HG03097 (cell line): Measurements from ENCODE around the gene CYP2B6.
"Not testable (repeated sequence)": the region's sequence is repeated elsewhere in the genome, so short reads cannot be mapped to it uniquely, and the experiment has no call there.

Experiments
- ATAC-seq: cut with Tn5 transposase; IDR thresholded peaks from one replicate; pipeline ENCODE4 v1.9.1; 2021; ENCODE audit not compliant: unreplicated experiment, low FRiP score

Gene CYP2B6

DNA sequence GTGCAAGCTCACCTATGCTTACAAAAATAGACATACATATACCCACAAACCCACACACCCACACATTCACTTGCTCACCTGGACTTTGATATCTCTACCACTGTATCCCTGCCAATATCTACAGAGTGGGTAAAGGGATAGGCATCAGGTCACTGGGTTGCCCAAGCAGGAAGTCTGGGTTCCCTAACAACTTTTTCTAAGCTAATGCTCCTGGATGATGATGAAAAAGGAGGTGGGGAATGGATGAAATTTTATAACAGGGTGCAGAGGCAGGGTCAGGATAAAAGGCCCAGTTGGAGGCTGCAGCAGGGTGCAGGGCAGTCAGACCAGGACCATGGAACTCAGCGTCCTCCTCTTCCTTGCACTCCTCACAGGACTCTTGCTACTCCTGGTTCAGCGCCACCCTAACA, at the start of gene CYP2B6:
TSS of gene CYP2B6 (plus strand) at position 311 of the 410 bp plus-strand sequence. CDS start at position 335, 24 bp downstream.
- no peak for ATAC-seq

DNA sequence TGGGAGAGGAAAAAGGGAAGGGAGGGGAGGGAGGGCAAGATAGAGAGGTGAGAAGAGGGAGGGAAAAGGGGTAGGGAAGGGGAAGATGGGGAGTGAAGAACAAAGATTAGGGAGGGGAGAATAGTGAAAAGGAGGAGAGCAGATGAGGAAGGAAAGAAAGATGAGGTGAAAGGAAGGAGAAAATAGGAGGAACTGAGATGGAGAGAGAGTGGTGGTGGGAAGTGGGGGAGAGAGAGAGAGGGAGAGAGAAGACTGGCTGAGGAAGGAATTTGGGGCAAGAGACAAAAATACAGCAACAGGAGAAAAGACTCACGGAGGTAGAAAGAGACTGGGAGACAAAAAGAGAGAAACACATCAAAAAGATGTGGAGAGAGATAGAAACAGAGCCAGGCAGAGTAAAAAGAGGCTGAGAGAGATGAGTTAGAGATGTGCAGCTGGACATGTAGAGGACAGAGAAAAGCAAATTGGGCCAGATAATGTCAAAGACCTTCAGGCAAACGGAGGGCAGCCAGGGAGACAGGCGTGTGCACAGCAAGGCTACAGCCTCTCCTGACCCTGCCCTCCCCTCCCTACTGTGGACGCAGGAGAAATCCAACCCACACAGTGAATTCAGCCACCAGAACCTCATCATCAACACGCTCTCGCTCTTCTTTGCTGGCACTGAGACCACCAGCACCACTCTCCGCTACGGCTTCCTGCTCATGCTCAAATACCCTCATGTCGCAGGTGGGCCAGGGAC, 49.4 kb upstream of the CYP2B6 start:
- no peak for ATAC-seq

DNA sequence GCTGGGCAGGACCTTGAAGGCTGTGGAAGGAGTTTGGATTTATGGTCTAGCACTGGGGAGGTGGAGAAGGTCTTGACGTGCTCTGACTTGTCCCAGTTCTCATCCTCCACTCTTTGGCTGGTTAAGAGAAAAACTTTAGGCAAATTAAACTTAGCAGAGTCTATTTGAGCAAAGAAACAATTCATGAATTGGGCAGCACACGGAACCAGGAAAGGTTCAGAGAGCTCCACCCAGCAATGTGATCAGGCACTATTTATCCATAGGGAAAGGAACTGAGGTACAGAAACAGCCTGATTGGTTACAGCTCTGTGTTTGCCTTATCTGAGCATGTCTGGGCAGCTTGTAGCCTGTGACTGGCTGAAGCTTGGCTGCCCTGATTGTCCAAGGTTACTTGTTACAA, 45.4 kb upstream of the CYP2B6 start:
- no peak for ATAC-seq

DNA sequence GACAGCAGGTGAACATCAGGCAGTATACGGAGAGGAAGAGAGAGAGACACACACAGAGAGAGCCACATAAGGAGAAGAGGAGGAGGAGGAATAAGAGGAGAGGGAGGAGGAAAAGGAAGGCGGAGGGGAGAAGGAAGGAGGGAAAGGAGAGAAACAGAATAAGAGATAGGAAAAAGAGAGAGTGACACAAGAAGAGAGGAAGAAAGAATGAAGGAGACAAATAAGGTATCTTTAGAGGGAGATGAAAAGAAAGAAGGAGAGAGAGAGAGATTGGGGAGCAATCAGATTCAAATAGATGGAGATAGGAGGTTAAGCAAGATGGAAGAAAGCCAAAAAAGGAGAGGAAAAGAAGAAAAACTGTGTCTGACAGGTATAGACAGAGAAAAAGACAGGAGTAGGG, 44.0 kb upstream of the CYP2B6 start:
- ATAC-seq, result no peak

DNA sequence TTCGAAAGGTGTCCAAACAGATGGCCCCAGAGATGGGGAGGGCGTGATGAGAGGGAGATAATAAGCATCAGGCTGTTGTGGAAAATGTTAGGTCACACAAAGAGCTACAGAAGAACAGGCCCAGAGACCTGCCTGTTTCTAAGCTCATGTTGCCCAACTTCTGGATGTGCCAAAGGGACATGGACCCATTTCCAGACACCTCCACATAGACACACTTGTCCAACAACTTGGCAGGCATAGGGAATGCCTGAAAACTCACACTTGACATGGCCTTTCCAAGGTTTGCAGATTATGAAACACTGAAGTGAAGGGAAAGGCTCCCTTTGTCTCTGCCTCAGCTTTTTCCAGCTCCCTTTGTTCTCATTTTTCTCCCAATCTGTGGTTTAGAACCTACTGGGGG, 43.5 kb upstream of the CYP2B6 start:
- ATAC-seq, result no peak

DNA sequence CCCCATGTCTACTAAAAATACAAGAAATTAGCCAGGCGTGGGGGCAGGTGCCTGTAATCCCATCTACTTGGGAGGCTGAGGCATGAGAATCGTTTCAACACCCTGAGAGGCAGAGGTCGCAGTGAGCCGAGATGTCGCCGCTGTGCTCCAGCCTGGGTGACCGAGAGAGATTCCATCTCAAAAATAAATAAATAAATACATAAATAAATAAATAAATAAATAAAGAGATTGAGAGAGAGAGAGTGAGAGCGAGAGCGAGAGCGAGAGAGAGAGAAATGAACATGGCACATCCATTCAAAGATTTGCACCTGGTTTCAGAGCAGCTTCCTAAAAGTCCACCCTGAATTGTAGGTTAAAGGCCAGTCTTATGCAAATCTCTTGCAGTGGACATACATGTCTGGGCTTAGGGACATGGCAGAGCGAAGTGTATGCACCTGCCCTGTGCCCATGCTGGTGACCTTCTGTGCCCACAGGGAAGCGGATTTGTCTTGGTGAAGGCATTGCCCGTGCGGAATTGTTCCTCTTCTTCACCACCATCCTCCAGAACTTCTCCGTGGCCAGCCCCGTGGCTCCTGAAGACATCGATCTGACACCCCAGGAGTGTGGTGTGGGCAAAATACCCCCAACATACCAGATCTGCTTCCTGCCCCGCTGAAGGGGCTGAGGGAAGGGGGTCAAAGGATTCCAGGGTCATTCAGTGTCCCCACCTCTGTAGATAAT, 42.3 kb upstream of the CYP2B6 start:
- ATAC-seq, result no peak

DNA sequence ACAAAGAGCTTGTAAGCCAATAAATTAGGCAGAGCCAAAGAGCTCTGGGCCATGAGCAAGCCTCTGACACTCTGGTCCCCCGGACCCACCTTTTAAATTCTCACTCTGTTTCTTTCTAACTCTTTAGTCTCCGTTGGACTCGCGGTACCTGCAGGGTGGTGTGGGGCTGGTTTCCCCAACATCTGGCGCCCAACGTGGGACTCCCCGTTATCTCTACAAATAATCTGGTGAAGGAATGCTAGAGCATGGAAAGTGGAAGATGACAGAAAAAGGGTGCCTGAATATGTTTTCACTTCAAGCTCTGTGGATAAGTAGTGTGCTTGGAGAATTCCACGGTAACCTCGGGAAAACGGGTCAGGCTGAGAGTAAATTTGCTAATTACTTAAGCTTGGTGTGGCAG, 36.5 kb upstream of the CYP2B6 start:
- ATAC-seq, result no peak

DNA sequence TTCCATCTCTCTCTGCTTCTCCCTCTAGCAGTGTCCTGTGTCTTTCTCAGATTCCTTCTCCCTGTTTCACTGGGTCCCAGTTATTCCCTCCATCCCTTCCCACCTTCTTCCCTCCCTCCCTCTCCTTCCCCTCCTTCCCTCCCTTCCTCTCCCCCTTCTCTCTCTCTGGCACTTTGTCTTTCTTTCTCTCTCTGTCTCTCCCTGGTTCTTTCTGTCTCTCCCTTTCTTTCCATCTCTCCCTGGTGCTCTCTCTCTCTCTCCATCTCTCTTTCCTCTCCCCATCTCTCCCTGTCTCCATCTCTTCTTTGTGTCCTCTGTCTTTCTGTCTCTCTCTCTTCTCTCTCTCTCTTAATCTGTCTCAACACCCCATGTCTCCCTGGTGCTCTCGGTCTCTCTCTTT, 31.7 kb upstream of the CYP2B6 start:
- no peak for ATAC-seq

DNA sequence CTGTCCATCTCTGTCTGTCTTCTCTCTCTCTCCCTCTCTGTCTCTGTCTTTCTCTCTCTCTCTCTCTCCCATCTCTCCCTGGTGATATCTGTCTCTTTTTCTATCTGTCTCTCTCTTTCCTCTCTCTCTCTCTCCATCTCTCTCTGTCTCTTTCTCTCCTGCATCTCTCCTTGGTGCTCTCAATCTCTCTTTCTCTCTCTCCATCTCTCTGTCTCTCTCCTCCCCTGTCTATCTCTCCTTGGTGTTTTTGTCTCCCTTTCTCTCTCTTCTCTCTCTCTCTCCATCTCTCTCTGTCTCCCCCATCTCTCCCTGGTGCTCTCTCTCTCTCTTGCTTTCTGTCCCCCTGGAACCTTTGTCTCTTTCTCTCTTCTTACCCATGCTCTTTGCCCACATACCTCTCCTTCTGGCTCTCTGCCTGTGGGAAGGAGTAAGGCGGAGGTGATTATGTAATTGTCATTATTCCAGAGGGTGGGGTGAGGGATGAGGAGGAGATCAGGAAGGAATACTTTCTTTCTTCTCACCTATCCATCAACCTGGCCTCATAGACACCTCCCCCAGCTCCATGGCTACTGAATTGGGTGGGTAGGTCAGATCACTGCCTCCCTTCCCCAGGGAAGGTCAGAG, 30.9 kb upstream of the CYP2B6 start:
- no peak for ATAC-seq

DNA sequence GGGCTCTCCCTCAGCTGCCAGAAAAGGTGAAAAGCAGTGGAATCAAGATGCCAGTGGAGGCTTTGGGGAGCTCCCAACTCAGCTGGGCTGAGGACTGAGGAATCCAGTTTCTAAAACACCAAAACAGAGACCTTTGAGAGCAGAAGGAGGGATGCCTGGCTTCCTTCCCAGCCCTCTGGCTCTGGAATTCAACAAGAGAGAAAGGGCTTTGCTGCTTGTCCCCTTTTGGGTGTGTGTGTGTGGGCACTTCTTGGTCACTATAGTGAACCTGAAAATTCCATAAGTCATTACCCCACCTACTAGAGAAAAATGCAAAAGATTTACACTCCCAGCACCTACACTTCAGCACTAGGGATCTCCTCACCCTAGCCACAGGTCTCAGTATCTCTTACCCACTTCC, 30.3 kb upstream of the CYP2B6 start:
- ATAC-seq, result no peak

DNA sequence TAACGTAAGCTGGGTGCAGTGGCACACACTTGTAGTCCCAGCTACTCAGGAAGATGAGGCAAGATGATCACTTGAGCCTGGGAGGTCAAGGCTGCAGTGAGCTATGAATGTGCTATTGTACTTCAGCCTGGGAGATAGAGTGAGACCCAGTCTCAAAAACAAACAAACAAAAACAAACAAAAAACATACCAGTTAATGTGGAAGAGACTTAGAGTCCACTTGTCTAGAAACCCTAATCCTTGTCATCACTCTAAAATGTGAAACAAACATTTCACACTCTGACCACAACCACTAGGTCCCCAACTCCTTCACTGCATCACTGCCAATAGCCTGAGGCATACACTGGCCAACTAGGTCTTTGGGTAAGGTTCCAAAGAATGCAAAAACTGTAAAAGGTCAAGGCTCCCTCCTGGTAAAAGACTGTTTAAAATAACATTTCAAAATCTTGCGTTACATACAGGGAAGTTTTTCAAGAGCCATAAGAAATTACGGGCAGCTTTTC, 28.6 kb upstream of the CYP2B6 start:
- no peak for ATAC-seq

DNA sequence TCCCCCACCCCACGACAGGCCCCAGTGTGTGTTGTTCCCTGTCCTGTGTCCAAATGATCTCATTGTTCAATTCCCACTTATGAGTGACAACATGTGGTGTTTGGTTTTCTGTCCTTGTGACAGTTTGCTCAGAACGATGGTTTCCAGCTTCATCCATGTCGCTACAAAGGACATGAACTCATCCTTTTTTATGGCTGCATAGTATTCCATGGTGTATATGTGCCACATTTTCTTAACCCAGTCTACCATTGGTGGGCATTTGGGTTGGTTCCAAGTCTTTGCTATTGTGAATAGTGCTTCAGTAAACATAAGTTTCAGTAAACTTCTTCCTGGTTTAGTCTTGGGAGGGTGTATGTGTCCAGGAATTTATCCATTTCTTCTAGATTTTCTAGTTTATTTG, 26.7 kb upstream of the CYP2B6 start:
- ATAC-seq, result not testable (repeated sequence)

DNA sequence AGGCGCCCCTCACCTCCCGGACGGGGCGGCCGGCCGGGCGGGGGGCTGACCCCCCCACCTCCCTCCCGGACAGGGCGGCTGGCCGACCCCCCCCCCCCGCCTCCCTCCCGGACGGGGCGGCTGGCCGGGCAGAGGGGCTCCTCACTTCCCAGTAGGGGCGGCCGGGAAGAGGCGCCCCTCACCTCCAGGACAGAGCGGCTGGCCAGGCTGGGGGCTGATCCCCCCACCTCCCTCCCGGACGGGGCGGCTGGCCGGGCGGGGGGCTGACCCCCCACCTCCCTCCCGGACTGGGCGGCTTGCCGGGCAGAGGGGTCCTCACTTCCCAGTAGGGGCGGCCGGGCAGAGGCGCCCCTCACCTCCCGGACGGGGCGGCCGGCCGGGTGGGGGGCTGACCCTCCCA, 25.7 kb upstream of the CYP2B6 start:
- not testable (repeated sequence) for ATAC-seq

DNA sequence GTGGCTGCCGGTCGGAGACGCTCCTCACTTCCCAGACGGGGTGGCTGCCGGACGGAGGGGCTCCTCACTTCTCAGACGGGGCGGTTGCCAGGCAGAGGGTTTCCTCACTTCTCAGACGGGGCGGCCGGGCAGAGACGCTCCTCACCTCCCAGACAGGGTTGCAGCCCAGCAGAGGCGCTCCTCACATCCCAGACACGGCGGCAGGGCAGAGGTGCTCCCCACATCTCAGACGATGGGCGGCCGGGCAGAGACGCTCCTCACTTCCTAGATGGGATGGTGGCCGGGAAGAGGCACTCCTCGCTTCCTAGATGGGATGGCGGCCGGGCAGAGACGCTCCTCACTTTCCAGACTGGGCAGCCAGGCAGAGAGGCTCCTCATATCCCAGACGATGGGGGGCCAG, 24.5 kb upstream of the CYP2B6 start:
- not testable (repeated sequence) for ATAC-seq

DNA sequence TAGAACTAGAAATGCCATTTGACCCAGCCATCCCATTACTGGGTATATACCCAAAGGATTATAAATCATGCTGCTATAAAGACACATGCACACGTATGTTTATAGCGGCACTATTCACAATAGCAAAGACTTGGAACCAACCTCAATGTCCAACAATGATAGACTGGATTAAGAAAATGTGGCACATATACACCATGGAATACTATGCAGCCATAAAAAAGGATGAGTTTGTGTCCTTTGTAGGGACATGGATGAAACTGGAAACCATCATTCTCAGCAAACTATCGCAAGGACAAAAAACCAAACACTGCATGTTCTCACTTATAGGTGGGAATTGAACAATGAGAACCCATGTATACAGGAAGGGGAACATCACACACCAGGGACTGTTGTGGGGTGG, 23.0 kb upstream of the CYP2B6 start:
- ATAC-seq, result not testable (repeated sequence)

DNA sequence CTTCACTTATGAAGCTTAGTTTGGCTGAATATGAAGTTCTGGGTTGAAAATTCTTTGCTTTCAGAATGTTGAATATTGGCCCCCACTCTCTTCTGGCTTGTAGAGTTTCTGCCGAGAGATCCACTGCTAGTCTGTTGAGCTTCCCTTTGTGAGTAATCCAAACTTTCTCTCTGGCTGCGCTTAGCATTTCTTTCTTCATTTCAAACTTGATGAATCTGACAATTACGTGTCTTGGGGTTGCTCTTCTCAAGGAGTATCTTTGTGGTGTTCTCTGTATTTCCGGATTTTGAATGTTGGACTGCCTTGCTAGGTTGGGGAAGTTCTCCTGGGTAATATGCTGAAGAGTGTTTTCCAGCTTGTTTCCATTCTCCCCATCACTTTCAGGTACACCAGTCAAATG, 21.4 kb upstream of the CYP2B6 start:
- ATAC-seq, result not testable (repeated sequence)

DNA sequence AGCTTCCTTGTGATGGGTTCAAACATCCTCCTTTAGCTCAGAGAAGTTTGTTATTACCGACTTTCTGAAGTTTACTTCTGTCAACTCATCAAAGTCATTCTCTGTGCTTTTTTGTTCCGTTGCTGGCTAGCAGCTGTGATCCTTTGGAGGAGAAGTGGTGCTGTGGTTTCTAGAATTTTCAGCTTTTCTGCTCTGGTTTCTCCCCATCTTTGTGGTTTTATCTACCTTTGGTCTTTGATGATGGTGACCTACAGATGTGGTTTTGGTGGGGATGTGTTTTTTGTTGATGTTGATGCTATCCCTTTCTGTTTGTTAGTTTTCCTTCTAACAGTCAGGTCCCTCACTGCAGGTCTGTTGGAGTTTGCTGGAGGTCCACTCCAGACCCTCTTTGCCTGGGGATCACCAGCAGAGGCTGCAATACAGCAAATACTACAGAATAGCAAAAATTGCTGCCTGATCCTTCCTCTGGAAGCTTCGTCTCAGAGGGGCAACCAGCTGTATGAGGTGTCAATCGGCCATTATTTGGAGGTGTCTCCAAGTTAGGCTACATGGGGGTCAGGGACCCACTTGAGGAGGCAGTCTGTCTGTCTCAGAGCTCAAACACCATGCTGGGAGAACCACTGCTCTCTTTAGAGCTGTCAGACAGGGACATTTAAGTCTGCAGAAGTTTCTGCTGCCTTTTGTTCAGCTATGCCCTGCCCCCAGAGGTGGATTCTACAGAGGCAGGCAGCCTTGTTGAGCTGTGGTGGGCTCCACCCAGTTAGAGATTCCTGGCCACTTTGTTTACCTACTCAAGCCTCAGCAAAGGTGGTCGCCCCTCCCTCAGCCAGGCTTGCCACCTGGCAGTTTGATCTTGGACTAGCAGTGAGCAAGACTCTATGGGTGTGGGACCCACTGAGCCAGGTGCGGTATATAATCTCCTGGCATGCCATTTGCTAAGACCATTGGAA, 20.4 kb upstream of the CYP2B6 start:
- ATAC-seq, result not testable (repeated sequence)

DNA sequence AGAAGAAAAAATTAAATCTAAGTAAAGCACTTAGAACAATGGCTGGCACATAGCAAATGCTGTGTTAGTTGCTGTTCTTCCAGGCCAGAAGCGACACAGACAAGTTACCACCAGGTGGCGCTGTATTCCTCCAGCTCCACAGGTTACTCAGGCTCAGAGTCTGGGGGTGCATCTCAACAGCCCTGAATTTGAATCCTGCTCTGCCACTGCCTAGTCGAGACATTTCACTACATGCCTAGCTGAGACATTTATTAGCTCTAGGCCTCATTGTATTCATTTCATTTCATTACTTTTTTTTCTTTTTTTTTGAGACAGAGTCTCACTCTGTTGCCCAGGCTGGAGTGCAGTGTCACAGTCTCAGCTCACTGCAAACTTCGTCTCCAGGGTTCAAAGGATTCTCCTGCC, 16.4 kb upstream of the CYP2B6 start:
- ATAC-seq, result no peak

DNA sequence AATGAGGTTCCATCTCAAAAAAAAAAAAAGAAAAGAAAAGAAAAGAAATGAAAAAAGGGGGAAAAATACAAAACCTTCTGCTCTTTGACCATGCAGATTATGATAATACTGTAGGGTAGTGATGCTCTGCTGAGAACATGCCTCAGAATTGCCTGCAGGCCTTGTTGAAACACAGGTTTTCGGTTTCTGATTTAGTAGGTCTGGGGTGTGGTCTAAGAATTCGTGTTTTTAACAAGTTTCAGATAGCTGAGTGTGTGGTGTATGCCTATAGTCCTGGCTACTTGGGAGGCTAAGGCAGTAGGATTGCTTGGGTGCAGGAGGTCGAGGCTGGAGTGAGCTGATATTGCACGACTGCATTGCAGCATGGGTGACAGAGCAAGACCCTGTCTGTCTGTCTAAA, 14.9 kb upstream of the CYP2B6 start:
- no peak for ATAC-seq

DNA sequence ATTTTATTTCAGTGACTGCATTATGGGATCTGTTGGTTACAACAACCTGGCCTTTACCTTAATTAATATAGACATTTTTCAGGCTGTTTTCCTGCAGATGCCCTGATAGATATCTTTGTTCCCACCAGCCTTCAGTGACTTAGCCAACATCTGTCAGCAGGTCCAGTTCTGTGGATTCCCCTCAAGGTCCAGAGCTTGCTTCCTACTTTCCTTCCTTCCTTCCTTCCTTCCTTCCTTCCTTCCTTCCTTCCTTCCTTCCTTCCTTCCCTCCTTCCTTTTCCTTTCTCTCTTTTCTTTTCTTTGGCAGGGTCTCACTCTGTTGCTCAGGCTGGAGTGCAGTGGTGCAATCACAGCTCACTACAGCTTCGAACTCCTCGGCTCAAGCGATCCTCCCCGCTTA, 14.4 kb upstream of the CYP2B6 start:
- no peak for ATAC-seq
